Brain microvascular endothelial cell (primary cell): ENCODE results near the gene TGFBR3L.

ENCODE experiments used
- DNase-seq: peaks from one replicate; pipeline ENCODE4 v3.0.0-alpha.2; 2020
- H3K27ac ChIP-seq: fragments of 250-450 bp; sonication (Bioruptor Pico); 2 replicates; pipeline ENCODE4 v1.5.1; 2020; ENCODE audit warnings: mild to moderate bottlenecking, moderate library complexity
- H3K27me3 ChIP-seq: fragments of 250-450 bp; sonication (Bioruptor Pico); replicated peaks from 2 replicates; pipeline ENCODE4 v1.5.1; 2020; ENCODE audit warnings: mild to moderate bottlenecking
- H3K36me3 ChIP-seq: fragments of 250-450 bp; sonication (Bioruptor Pico); replicated peaks from 2 replicates; pipeline ENCODE4 v1.5.1; 2020; ENCODE audit warnings: mild to moderate bottlenecking
- H3K4me3 ChIP-seq: 2 replicates; pipeline ENCODE4 v1.5.1; 2011; ENCODE audit warnings: low read depth, mild to moderate bottlenecking, control low read depth, low read length, moderate library complexity
- in situ Hi-C: cut with HindIII; loops from 2 replicates; pipeline ENCODE4 v1.10.0; 2017; ENCODE audit warnings: low sequenced_read_pairs, low pct_ligation_motif_present
- TF ChIP-seq, protein P1 (sequence below): IDR thresholded peaks from 2 replicates; pipeline ENCODE4 v1.5.1; 2011; ENCODE audit warnings: low read depth, mild to moderate bottlenecking, moderate library complexity, low read length, control low read depth, inconsistent platforms; ENCODE audit errors: missing control alignments

Gene TGFBR3L

DNA sequence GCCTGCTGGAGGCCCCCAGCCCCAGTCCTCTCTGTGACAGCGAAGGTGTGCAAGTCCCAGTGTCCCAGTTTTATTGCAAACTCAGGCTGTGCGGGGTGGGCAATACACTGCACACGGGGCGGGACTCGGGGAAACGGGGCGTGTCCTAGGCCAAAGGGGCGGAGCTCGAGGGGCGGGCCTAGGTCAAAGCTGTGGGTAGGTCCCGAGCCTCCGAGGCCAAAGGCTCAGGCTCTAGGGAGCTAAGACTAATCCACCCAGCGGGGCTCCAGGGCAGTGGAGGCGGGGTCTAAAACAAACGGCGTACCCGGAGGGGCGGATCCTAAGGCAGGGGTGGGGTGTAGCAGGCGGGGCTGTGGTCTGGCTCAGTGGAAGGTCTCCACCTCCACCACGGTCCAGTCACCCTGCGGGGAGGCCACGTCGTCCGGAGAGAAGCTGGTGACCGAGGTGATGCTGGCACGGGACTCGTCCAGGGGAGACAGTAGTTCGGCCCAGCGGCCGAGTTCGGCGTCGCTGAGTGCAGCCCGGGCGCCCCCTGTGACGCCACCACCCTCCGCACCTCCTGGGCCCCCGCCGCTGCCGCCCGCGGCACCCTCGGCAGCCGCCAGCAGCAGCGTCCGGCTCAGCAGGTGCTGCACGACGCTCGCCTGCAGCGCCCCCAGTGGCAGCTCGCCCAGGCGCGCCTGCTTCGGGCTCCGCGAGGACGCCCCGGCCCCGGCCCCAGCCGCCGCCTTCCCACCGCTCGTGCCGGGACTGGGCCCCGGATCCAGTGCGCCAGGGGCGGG is 45.8 kb upstream of the TGFBR3L start:
- TF ChIP-seq, protein P1, sequence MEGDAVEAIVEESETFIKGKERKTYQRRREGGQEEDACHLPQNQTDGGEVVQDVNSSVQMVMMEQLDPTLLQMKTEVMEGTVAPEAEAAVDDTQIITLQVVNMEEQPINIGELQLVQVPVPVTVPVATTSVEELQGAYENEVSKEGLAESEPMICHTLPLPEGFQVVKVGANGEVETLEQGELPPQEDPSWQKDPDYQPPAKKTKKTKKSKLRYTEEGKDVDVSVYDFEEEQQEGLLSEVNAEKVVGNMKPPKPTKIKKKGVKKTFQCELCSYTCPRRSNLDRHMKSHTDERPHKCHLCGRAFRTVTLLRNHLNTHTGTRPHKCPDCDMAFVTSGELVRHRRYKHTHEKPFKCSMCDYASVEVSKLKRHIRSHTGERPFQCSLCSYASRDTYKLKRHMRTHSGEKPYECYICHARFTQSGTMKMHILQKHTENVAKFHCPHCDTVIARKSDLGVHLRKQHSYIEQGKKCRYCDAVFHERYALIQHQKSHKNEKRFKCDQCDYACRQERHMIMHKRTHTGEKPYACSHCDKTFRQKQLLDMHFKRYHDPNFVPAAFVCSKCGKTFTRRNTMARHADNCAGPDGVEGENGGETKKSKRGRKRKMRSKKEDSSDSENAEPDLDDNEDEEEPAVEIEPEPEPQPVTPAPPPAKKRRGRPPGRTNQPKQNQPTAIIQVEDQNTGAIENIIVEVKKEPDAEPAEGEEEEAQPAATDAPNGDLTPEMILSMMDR: peak; percentile 43
- H3K36me3 ChIP-seq: no peaks in the 10 kb centered on the region
- no peak for DNase-seq
- in situ Hi-C loops: no loop called here
- peaks cover 12% of the 10 kb centered on the region for H3K27me3 ChIP-seq
- H3K27ac ChIP-seq: no peak overlapping the region
- peak overlapping the region; percentile 31 for H3K4me3 ChIP-seq

DNA sequence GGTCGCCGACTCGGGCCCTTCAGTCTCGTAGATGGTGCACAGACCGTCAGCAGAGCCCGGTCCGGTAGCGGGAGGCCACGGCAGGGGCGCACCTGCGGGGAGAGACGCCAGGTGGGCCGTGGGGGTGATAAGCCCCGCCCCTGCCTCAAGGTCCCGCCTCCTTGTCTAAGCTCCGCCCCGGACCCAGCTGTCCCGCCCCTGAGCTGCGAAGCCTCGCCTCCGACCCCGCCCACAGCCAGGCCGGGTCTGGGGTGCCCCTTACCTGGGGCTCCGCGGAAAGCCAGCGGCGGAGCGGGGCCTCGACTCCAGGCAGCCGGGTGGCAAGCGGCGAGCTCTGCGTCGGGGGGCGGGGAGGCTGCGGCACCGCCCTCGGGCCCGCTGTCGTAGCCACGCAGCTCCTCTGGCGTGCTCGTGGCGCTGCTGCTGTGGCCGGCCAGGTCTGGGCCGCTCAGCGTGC is 45.1 kb upstream of the TGFBR3L start:
- Histone ChIP-seq H3K4me3 (peak overlapping the region; percentile 27), H3K27ac (no peak overlapping the region), H3K27me3 (peaks cover 16% of the 10 kb centered on the region), H3K36me3 (no peaks in the 10 kb centered on the region)
- in situ Hi-C loops: no loop called here
- TF ChIP-seq, protein P1: no peak
- no peak for DNase-seq

DNA sequence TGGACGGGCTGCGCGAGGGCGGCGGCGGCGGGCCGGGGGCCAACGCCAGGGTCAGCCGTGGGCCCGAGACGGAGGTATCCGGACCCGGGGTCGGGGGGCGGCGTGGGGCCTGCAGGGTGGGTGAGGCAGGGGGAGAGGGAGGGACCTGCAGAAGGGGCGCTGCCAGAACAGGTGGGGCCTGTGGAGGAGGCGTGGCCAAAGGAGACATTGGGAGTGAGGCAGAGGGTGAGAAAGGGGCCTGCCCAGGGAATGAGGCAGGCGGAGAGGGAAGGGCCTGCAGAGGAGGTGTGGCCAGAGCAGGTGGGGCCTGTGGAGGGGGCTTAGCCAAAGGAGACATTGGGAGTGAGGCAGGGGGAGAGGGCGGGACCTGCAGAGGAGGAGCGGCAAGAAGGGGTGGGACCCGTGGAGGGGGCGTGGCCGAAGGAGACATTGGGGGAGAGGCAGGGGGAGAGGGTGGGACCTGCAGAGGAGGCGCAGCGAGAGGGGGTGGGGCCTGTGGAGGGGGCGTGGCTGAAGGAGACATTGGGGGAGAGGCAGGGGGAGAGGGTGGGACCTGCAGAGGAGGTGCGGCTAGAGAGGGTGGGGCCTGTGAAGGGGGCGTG is 44.6 kb upstream of the TGFBR3L start:
- no peak for DNase-seq
- TF ChIP-seq, protein P1: no peak
- no peak overlapping the region for H3K4me3 ChIP-seq
- peaks cover 19% of the 10 kb centered on the region for H3K27me3 ChIP-seq
- no peak overlapping the region for H3K27ac ChIP-seq
- in situ Hi-C loops: no loop called here
- H3K36me3 ChIP-seq: no peaks in the 10 kb centered on the region

DNA sequence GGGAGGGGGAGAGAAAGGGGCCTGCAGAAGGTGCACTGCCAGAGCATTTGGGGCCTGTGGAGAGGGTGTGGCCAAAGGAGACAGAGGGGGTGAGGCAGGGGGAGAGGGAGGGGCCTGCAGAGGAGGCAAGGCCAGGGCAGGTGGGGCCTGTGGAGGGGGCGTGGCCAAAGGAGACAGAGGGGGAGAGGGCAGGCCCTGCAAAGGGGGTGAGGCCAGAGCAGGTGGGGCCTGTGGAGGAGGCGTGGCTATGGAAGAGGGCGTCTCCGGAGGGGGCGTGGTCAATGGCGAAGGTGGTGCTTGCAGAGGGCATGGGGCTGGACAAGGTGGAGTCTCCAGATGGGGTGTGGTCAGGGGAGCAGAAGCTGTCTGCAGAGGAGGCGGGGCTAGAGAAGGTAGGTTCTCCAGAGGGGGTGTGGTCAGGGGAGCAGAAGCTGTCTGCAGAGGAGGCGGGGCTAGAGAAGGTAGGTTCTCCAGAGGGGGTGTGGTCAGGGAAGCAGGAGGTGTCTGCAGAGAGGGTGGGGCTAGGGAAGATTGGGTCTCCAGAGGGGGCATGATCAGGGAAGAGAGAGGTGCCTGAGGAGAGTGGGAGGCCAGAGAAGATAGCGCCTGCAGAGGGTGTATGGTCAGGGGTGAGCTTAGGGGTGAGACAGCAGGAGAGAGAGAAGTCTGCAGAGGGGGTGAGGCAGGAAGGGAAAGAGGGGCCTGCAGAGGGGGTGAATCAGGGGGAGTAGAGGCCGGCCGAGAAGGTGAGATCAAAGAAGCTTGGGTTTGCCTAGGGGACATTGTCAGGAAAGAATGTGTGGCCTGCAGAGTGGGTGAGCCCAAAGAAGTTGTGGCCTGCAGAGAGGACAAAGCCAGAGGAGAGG is 43.8 kb upstream of the TGFBR3L start:
- peaks cover 19% of the 10 kb centered on the region for H3K27me3 ChIP-seq
- in situ Hi-C loops: no loop called here
- TF ChIP-seq, protein P1: no peak
- DNase-seq: no peak
- H3K27ac ChIP-seq: no peak overlapping the region
- no peak overlapping the region for H3K4me3 ChIP-seq
- H3K36me3 ChIP-seq: no peaks in the 10 kb centered on the region

DNA sequence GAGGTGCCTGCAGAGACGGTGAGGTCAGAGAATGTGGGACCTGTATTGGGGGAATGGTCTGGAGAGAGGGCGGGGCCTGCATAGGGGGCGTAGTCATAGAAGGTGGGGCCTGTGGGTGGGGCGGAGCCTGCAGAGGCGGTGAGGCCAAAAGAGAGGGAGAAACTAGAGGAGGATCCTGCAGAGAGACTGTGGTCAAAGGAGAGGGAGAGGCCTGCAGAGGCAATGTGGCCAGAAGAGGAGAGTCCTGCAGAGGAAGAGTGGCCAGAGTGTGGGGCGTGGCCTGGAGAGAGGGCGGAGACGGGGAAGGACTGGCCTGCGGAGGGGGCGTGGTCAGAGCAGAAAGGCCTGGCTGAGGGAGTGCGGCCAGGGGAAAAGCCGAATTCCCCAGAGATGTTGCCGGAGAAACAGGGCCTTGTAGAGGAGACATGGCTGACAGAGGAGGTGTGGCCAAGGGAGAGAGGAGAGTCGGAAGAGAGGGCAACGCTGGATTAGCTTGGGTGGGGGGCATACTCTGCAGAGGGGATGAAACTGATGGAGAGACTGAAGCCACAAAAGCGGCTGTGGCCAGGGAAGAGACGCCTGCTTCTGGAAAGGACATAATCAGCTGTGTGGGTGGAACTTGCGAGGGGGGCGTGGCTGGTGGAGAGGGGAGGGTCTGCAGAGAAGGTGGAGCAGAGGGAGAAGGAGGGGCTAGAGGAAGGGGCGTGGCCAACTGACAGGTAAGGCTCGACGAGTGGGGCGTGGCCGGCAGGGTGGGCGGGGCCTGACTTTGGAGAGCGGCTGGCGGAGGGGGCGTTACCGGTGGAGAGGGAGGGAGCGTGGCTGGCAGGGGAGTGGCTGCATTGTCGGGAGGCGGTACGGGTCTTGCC is 43.0 kb upstream of the TGFBR3L start:
- TF ChIP-seq, protein P1: no peak
- Histone ChIP-seq H3K27ac (no peak overlapping the region), H3K27me3 (peaks cover 19% of the 10 kb centered on the region), H3K36me3 (no peaks in the 10 kb centered on the region), H3K4me3 (peak overlapping the region; percentile 44)
- DNase-seq: peak; percentile 94
- in situ Hi-C loops: no loop called here
